ENCODE measurements around the gene ZNF398.

DNA sequence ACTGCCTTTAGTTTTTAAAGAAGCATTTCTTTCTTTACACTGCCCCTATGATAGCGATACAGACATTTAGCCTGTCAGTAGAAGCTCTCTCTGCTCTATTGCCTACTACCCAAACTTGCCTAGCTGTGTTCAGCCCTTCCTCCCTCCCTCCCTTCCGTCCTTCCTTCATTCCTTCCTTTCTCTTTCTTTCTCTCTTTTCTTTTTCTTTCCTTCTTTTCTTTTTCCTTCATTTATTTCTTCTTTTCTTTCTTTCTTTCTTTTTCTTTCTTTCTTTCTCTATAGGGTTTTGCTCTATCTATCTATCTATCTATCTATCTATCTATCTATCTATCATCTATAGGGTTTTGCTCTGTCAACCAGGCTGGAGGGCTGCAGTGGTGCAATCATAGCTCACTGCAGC lies 85.1 kb downstream of the ZNF398 start:
- TF ChIP-seq, protein P1, sequence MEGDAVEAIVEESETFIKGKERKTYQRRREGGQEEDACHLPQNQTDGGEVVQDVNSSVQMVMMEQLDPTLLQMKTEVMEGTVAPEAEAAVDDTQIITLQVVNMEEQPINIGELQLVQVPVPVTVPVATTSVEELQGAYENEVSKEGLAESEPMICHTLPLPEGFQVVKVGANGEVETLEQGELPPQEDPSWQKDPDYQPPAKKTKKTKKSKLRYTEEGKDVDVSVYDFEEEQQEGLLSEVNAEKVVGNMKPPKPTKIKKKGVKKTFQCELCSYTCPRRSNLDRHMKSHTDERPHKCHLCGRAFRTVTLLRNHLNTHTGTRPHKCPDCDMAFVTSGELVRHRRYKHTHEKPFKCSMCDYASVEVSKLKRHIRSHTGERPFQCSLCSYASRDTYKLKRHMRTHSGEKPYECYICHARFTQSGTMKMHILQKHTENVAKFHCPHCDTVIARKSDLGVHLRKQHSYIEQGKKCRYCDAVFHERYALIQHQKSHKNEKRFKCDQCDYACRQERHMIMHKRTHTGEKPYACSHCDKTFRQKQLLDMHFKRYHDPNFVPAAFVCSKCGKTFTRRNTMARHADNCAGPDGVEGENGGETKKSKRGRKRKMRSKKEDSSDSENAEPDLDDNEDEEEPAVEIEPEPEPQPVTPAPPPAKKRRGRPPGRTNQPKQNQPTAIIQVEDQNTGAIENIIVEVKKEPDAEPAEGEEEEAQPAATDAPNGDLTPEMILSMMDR (IDR thresholded peaks at IDR 0.05; ENCODE audit: insufficient read depth, low read length) = no peak
- TF ChIP-seq, protein P2, sequence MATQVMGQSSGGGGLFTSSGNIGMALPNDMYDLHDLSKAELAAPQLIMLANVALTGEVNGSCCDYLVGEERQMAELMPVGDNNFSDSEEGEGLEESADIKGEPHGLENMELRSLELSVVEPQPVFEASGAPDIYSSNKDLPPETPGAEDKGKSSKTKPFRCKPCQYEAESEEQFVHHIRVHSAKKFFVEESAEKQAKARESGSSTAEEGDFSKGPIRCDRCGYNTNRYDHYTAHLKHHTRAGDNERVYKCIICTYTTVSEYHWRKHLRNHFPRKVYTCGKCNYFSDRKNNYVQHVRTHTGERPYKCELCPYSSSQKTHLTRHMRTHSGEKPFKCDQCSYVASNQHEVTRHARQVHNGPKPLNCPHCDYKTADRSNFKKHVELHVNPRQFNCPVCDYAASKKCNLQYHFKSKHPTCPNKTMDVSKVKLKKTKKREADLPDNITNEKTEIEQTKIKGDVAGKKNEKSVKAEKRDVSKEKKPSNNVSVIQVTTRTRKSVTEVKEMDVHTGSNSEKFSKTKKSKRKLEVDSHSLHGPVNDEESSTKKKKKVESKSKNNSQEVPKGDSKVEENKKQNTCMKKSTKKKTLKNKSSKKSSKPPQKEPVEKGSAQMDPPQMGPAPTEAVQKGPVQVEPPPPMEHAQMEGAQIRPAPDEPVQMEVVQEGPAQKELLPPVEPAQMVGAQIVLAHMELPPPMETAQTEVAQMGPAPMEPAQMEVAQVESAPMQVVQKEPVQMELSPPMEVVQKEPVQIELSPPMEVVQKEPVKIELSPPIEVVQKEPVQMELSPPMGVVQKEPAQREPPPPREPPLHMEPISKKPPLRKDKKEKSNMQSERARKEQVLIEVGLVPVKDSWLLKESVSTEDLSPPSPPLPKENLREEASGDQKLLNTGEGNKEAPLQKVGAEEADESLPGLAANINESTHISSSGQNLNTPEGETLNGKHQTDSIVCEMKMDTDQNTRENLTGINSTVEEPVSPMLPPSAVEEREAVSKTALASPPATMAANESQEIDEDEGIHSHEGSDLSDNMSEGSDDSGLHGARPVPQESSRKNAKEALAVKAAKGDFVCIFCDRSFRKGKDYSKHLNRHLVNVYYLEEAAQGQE (IDR thresholded peaks at IDR 0.05; ENCODE audit: insufficient replicate concordance, low read depth) = no peak

Data from HL-60 (cell line).